Liver (tissue), 9 donors: ENCODE results near the gene RPL35A. TPM values are rescaled to one million over a fixed set of nuclear protein-coding genes. Genes with fewer than 3 reads are reported as not detected.

ENCODE experiments used
- DNase-seq: peaks from one replicate; pipeline ENCODE4 v3.0.0-alpha.2; 2017; ENCODE audit warnings: low spot score
- H3K27ac ChIP-seq, 2 donors: one replicate each; pipeline ENCODE4 v1.7.0; 2013; ENCODE audit warnings: inconsistent platforms in 2 of 2, low read length in 2 of 2, control low read depth in 1 of 2, low read depth in 1 of 2, mild to moderate bottlenecking in 1 of 2
- H3K27me3 ChIP-seq, 4 donors: one replicate each; pipeline versions ENCODE4 v1.6.1 to v1.7.0; 2013; ENCODE audit warnings: low read length in 3 of 4, inconsistent platforms in 1 of 4, mild to moderate bottlenecking in 1 of 4, moderate library complexity in 1 of 4; ENCODE audit not compliant: control insufficient read depth in 4 of 4, insufficient read depth in 4 of 4
- H3K36me3 ChIP-seq, 4 donors: one replicate each; pipeline versions ENCODE4 v1.6.1 to v1.7.0; 2013; ENCODE audit warnings: low read length in 3 of 4, mild to moderate bottlenecking in 3 of 4, low read depth in 1 of 4, moderate library complexity in 1 of 4; ENCODE audit not compliant: control insufficient read depth in 4 of 4, insufficient read depth in 3 of 4
- H3K4me1 ChIP-seq, 4 donors: one replicate each; pipeline versions ENCODE4 v1.6.1 to v1.7.0; 2013; ENCODE audit warnings: low read length in 3 of 4, mild to moderate bottlenecking in 3 of 4, moderate library complexity in 1 of 4; ENCODE audit not compliant: control insufficient read depth in 4 of 4, insufficient read depth in 4 of 4
- H3K4me3 ChIP-seq, 3 donors: one replicate each; pipeline versions ENCODE4 v1.6.1 to v1.7.0; 2013; ENCODE audit warnings: low read length in 3 of 3, control low read depth in 1 of 3, low read depth in 1 of 3, mild to moderate bottlenecking in 1 of 3
- H3K9ac ChIP-seq, 2 donors: one replicate each; pipeline ENCODE4 v1.7.0; 2013; ENCODE audit warnings: low read length in 2 of 2, mild to moderate bottlenecking in 2 of 2, moderate library complexity in 2 of 2, control low read depth in 1 of 2, low read depth in 1 of 2
- H3K9me3 ChIP-seq, 4 donors: one replicate each; pipeline versions ENCODE4 v1.6.1 to v1.7.0; 2013; ENCODE audit warnings: low read length in 3 of 4; ENCODE audit not compliant: control insufficient read depth in 4 of 4
- CTCF ChIP-seq: fragments of 150-350 bp; IDR thresholded peaks from 2 replicates; pipeline ENCODE4 v1.5.1; 2017; ENCODE audit warnings: improper control_type of control experiment, low read depth, low read length; ENCODE audit not compliant: missing input control
- EGR1 ChIP-seq, 2 donors: IDR thresholded peaks; 2 replicates each; pipeline ENCODE4 v1.6.1; 2016 to 2018; ENCODE audit warnings: antibody characterized with exemption in 2 of 2, low read depth in 2 of 2
- FOXA1 ChIP-seq: IDR thresholded peaks from 2 replicates; pipeline ENCODE4 v1.6.1; 2016; ENCODE audit warnings: antibody characterized with exemption
- FOXA2 ChIP-seq: IDR thresholded peaks from 2 replicates; pipeline ENCODE4 v1.6.1; 2016; ENCODE audit warnings: antibody characterized with exemption
- HNF4A ChIP-seq, 2 donors: conservative IDR thresholded peaks; 2 replicates each; pipeline ENCODE4 v1.6.1; 2016; ENCODE audit warnings: antibody characterized with exemption in 2 of 2, mild to moderate bottlenecking in 2 of 2
- JUND ChIP-seq, 2 donors: IDR thresholded peaks; 2 replicates each; pipeline ENCODE4 v1.6.1; 2016; ENCODE audit warnings: antibody characterized with exemption in 2 of 2
- NR2F2 ChIP-seq: IDR thresholded peaks from 2 replicates; pipeline ENCODE4 v1.6.1; 2016; ENCODE audit warnings: antibody characterized with exemption
- RAD21 ChIP-seq, 2 donors: IDR thresholded peaks; 2 replicates each; pipeline ENCODE4 v1.6.1; 2016; ENCODE audit warnings: antibody characterized with exemption in 2 of 2, mild to moderate bottlenecking in 2 of 2
- REST ChIP-seq: IDR thresholded peaks from 2 replicates; pipeline ENCODE4 v1.6.1; 2016; ENCODE audit warnings: antibody characterized with exemption, mild to moderate bottlenecking
- RXRA ChIP-seq, 2 donors: IDR thresholded peaks; 2 replicates each; pipeline ENCODE4 v1.6.1; 2017 to 2018; ENCODE audit warnings: antibody characterized with exemption in 2 of 2, mild to moderate bottlenecking in 1 of 2
- SP1 ChIP-seq: IDR thresholded peaks from 2 replicates; pipeline ENCODE4 v1.6.1; 2018; ENCODE audit warnings: antibody characterized with exemption, mild to moderate bottlenecking
- TAF1 ChIP-seq: conservative IDR thresholded peaks from 2 replicates; pipeline ENCODE4 v1.6.1; 2016; ENCODE audit warnings: antibody characterized with exemption, mild to moderate bottlenecking
- YY1 ChIP-seq: IDR thresholded peaks from 2 replicates; pipeline ENCODE4 v1.6.1; 2016; ENCODE audit warnings: antibody characterized with exemption, mild to moderate bottlenecking
- WGBS: extraction: QIAGEN DNeasy Blood & Tissue Kit; methylation state at CpG from one replicate; pipeline ENCODE4 v1.1.7; 2013; 5-methylcytosine and 5-hydroxymethylcytosine counted together
- polyA plus RNA-seq, 2 donors: library from polyadenylated mRNA; stranded (reverse) in 1 of 2; unstranded in 1 of 2; fragments of 200-250 nt in 1 of 2; fragments of >200 nt in 1 of 2; fragmentation: Nextera tagmentation in 1 of 2; extraction: Ambion mirVana in 1 of 2; gene quantifications; one replicate each; pipeline versions ENCODE4 v1.2.1 to v1.2.3, GENCODE V29; 2013 to 2015
- total RNA-seq, 2 donors: library from RNA; depleted of rRNA; stranded (reverse); fragments of >200 nt; gene quantifications; one replicate each; pipeline ENCODE4 v1.2.3, GENCODE V29; 2014
- TF ChIP-seq, protein P1 (sequence below): IDR thresholded peaks from 2 replicates; pipeline ENCODE4 v1.6.1; 2016; ENCODE audit warnings: antibody characterized with exemption
- TF ChIP-seq, protein P2 (sequence below): IDR thresholded peaks from 2 replicates; pipeline ENCODE4 v1.6.1; 2016; ENCODE audit warnings: antibody characterized with exemption
- TF ChIP-seq, protein P3 (sequence below): IDR thresholded peaks from 2 replicates; pipeline ENCODE4 v1.6.1; 2016; ENCODE audit warnings: antibody characterized with exemption
- donor health status: healthy.
- donor health status: healthy.
- donor health status: healthy.
- donor health status: healthy.
- donor health status: healthy.

The RPL35A gene
- total and polyA plus RNA-seq, 4 donors, result 121 to 361 (median 270) TPM

GRCh38 chr3:197950677-197951061 lies 679 bp downstream of the RPL35A start:
- Histone ChIP-seq H3K4me3 (peak overlapping the region; percentile 75 to 99 (median 86)), H3K27ac (peak overlapping the region; percentile 81 to 85), H3K27me3 (no peaks in the 10 kb centered on the region), H3K9me3 (no peaks in the 10 kb centered on the region), H3K9ac (peak overlapping the region; percentile 86 to 100), H3K36me3 (peaks cover 7 to 35% (median 30%) of the 10 kb centered on the region in 4 donors), H3K4me1 (peaks cover 2 to 15% (median 12%) of the 10 kb centered on the region in 4 donors)
- DNase-seq, result no peak
- under 1% methylated on average over 11 of the region's 11 CpGs for WGBS
- TF ChIP-seq SP1 (no peak), RXRA (IDR thresholded peaks at IDR 0.05) (no peak), HNF4A (conservative IDR thresholded peaks at IDR 0.05) (no peak), FOXA1 (no peak), REST (no peak), CTCF (no peak), EGR1 (IDR thresholded peaks at IDR 0.05; ENCODE audit: low read depth in 2 of 2) (no peak), YY1 (no peak), TAF1 (no peak)
- TF ChIP-seq, protein P1, sequence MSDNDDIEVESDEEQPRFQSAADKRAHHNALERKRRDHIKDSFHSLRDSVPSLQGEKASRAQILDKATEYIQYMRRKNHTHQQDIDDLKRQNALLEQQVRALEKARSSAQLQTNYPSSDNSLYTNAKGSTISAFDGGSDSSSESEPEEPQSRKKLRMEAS, result no peak
- TF ChIP-seq, protein P2, sequence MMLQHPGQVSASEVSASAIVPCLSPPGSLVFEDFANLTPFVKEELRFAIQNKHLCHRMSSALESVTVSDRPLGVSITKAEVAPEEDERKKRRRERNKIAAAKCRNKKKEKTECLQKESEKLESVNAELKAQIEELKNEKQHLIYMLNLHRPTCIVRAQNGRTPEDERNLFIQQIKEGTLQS, result no peak

- Histone ChIP-seq H3K4me1 (peaks cover 2 to 15% (median 12%) of the 10 kb centered on the region in 4 donors), H3K9me3 (no peaks in the 10 kb centered on the region), H3K36me3 (peaks cover 7 to 43% (median 36%) of the 10 kb centered on the region in 4 donors), H3K9ac (no peak overlapping the region), H3K4me3 (peak overlapping the region in 2 of 3 donors; percentile 75 to 99), H3K27me3 (no peaks in the 10 kb centered on the region), H3K27ac (no peak overlapping the region)
- WGBS, result 84% methylated on average over 21 of the region's 21 CpGs
- TF ChIP-seq HNF4A (conservative IDR thresholded peaks at IDR 0.05) (no peak), SP1 (no peak), FOXA2 (no peak), NR2F2 (no peak), REST (no peak), JUND (IDR thresholded peaks at IDR 0.05) (no peak), RXRA (IDR thresholded peaks at IDR 0.05) (no peak), YY1 (no peak), RAD21 (IDR thresholded peaks at IDR 0.05) (no peak), CTCF (no peak)
- TF ChIP-seq, protein P3, sequence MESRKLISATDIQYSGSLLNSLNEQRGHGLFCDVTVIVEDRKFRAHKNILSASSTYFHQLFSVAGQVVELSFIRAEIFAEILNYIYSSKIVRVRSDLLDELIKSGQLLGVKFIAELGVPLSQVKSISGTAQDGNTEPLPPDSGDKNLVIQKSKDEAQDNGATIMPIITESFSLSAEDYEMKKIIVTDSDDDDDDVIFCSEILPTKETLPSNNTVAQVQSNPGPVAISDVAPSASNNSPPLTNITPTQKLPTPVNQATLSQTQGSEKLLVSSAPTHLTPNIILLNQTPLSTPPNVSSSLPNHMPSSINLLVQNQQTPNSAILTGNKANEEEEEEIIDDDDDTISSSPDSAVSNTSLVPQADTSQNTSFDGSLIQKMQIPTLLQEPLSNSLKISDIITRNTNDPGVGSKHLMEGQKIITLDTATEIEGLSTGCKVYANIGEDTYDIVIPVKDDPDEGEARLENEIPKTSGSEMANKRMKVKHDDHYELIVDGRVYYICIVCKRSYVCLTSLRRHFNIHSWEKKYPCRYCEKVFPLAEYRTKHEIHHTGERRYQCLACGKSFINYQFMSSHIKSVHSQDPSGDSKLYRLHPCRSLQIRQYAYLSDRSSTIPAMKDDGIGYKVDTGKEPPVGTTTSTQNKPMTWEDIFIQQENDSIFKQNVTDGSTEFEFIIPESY, result no peak
- TF ChIP-seq, protein P1, result no peak
- DNase-seq, result no peak
These were observed 1.5 kb downstream of the RPL35A start for GRCh38 chr3:197951392-197951990.
